ENCODE measurements around the gene SLC10A7. TPM values are rescaled to one million over a fixed set of nuclear protein-coding genes. Genes with fewer than 3 reads are reported as not detected.

SLC10A7 gene
- total and polyA plus RNA-seq, 10 of the 15 experiments (the other 5 are each of a cell fraction or from before 2014, with no cell fraction given) = 4.6 to 23.7 (median 15.6) TPM

GRCh38 chr4:146334862-146335449, 186.8 kb downstream of the SLC10A7 start:
- in situ Hi-C loops (cut with MboI) = loop anchor here (5.0 to 10.0 kb wide), 3 partner anchors 88 to 760 kb away; no protein-coding TSS in a partner anchor
- CTCF ChIA-PET = interaction anchor here (0.8 to 15.2 kb wide), 8 partner anchors 8 to 239 kb away, joined by 3 to 173 read pairs (median 5); no protein-coding TSS in a partner anchor
- FAIRE-seq = no peak

More at GRCh38 chr4:146334862-146335449, 186.8 kb downstream of the SLC10A7 start:
- Histone ChIP-seq H3K9me3 (replicated peaks; ENCODE audit: control insufficient read depth, insufficient read depth, low read length) (no peaks in the 10 kb centered on the region), H3K4me2 (ENCODE audit: control insufficient read depth, insufficient read depth) (peak overlapping the region; percentile 67), H3K4me3 (0 out of 2 replicates have a peak overlapping the region, but pooled peaks have one; percentile 54), H3K27me3 (replicated peaks in 1 of 2; ENCODE audit: control insufficient read depth in 2 of 2, insufficient read depth in 2 of 2, low read length in 1 of 2) (no peaks in the 10 kb centered on the region), H3K27ac (ENCODE audit: control insufficient read depth, insufficient read depth) (no peak overlapping the region), H3K9ac (ENCODE audit: control insufficient read depth, insufficient read depth, low read length) (no peak overlapping the region), H2AFZ (ENCODE audit: control insufficient read depth, low read depth, low read length) (no peak overlapping the region), H3K79me2 (ENCODE audit: control insufficient read depth, insufficient read depth, low read length) (peaks cover 1% of the 10 kb centered on the region), H3K36me3 (ENCODE audit: control insufficient read depth in 2 of 2, insufficient read depth in 2 of 2, low read length in 1 of 2) (no peaks in the 10 kb centered on the region), H4K20me1 (ENCODE audit: control insufficient read depth, insufficient read depth) (no peaks in the 10 kb centered on the region), H3K4me1 (ENCODE audit: control insufficient read depth, insufficient read depth, low read length) (peaks cover 13% of the 10 kb centered on the region; the same call in 1 of the 2 replicates)
- BruUV-seq (replicated peaks) = no TSS peak
- ATAC-seq (no peak), DNase-seq (ENCODE audit: low read depth, low spot score) (no peak)
- POLR2A ChIA-PET = interaction anchor here (0.7 to 1.0 kb wide), 3 partner anchors 60 to 91 kb away, joined by 3 to 5 read pairs (median 3); no protein-coding TSS in a partner anchor
- no peak for TF ChIP-seq CBX3 (IDR thresholded peaks at IDR 0.05; ENCODE audit: borderline replicate concordance, low read depth)
- no peak for TF ChIP-seq RUNX3 (IDR thresholded peaks at IDR 0.05; ENCODE audit: low read length)
- peak; percentile 58; the same call in 1 of the 2 replicates for TF ChIP-seq ZNF384 (IDR thresholded peaks at IDR 0.05; ENCODE audit: borderline replicate concordance, low read depth, low read length)
- TF ChIP-seq STAT3 (IDR thresholded peaks at IDR 0.05; ENCODE audit: low read depth, low read length) = no peak
- TF ChIP-seq ZBTB40 (IDR thresholded peaks at IDR 0.05; ENCODE audit: borderline replicate concordance) = peak; percentile 68; the same call in 1 of the 2 replicates
- 82% methylated on average over 4 of the region's 4 CpGs for WGBS (ENCODE audit: insufficient coverage, insufficient replicate concordance, low lambda C conversion rate, missing lambda C conversion rate)
- RAD21 ChIA-PET (ENCODE audit: unreplicated experiment) = interaction anchor here (0.9 to 8.3 kb wide), 7 partner anchors 10 to 763 kb away, joined by 3 to 159 read pairs (median 3); no protein-coding TSS in a partner anchor
- SMC1A ChIA-PET (ENCODE audit: uncharacterized antibody, unreplicated experiment) = interaction anchor here (0.7 to 5.3 kb wide), 12 partner anchors 8 to 762 kb away, joined by 3 to 121 read pairs (median 6); no protein-coding TSS in a partner anchor
- intact Hi-C loops (cut with micrococcal nuclease; ENCODE audit: unreplicated experiment) = loop anchor here (5.0 to 10.0 kb wide), 2 partner anchors 238 to 400 kb away; partner anchors contain the start of gene ZNF827
